SK-N-SH (cell line): ENCODE results near the gene CNFN. TPM values are rescaled to one million over a fixed set of nuclear protein-coding genes. Genes with fewer than 3 reads are reported as not detected.

Experiments
- CTCF ChIP-seq: fragments of 200-600 bp; sonication (generic); IDR thresholded peaks from 2 replicates; pipeline ENCODE4 v1.6.1; 2017; ENCODE audit warnings: antibody characterized with exemption, mild to moderate bottlenecking, moderate library complexity
- EP300 ChIP-seq, 2 experiments: IDR thresholded peaks; 2 replicates each; pipeline versions ENCODE4 v1.4.0 to v1.6.1; 2012; ENCODE audit warnings: borderline replicate concordance in 1 of 2, low read depth in 1 of 2, low read length in 1 of 2
- EZH2phosphoT487 ChIP-seq: fragments of 200-600 bp; sonication (generic); IDR thresholded peaks from 2 replicates; pipeline ENCODE4 v1.6.1; 2017; ENCODE audit warnings: low read depth, mixed run types, mild to moderate bottlenecking, antibody characterized with exemption, moderate library complexity, borderline replicate concordance
- FOSL2 ChIP-seq: IDR thresholded peaks from 2 replicates; pipeline ENCODE4 v1.4.0; 2012; ENCODE audit warnings: low read depth, mild to moderate bottlenecking, moderate library complexity, borderline replicate concordance
- FOXJ3 ChIP-seq: sonication (generic); formaldehyde crosslinking; IDR thresholded peaks from 2 replicates; pipeline ENCODE4 v1.5.1; 2020; ENCODE audit warnings: mild to moderate bottlenecking, missing genetic modification reagents
- GATA2 ChIP-seq: sonication (generic); formaldehyde crosslinking; IDR thresholded peaks from 2 replicates; pipeline ENCODE4 v1.5.0; 2020; ENCODE audit warnings: mild to moderate bottlenecking, missing genetic modification reagents
- JUND ChIP-seq: IDR thresholded peaks from 2 replicates; pipeline ENCODE4 v1.4.0; 2012
- MAX ChIP-seq: IDR thresholded peaks from 2 replicates; pipeline ENCODE4 v1.4.0; 2012; ENCODE audit warnings: low read depth
- NFIC ChIP-seq: IDR thresholded peaks from 2 replicates; pipeline ENCODE4 v1.4.0; 2012; ENCODE audit warnings: borderline replicate concordance
- PBX3 ChIP-seq: IDR thresholded peaks from 2 replicates; pipeline ENCODE4; 2012
- POLR2AphosphoS5 ChIP-seq: IDR thresholded peaks from 2 replicates; pipeline ENCODE4 v1.6.1; 2012; ENCODE audit warnings: low read depth, low read length
- REST ChIP-seq: IDR thresholded peaks from 2 replicates; pipeline ENCODE4 v1.6.1; 2012; ENCODE audit warnings: mild to moderate bottlenecking, low read depth, low read length, moderate library complexity
- RFX5 ChIP-seq: IDR thresholded peaks from 2 replicates; pipeline ENCODE4 v1.6.1; 2012; ENCODE audit warnings: mild to moderate bottlenecking, improper control_type of control experiment, low read length
- RXRA ChIP-seq: IDR thresholded peaks from 2 replicates; pipeline ENCODE4 v1.4.0; 2012; ENCODE audit warnings: low read depth, mild to moderate bottlenecking, borderline replicate concordance
- SMC3 ChIP-seq: IDR thresholded peaks from 2 replicates; pipeline ENCODE4 v1.6.1; 2012; ENCODE audit warnings: low read depth, low read length, improper control_type of control experiment
- TCF12 ChIP-seq: IDR thresholded peaks from 2 replicates; pipeline ENCODE4 v1.4.0; 2012
- USF1 ChIP-seq: IDR thresholded peaks from 2 replicates; pipeline ENCODE4 v1.4.0; 2012; ENCODE audit warnings: low read depth, borderline replicate concordance
- USF2 ChIP-seq: fragments of 150-350 bp; IDR thresholded peaks from 2 replicates; pipeline ENCODE4 v1.6.1; 2017; ENCODE audit warnings: antibody characterized with exemption, low read length, low read depth, borderline replicate concordance
- ZBTB33 ChIP-seq: IDR thresholded peaks from 2 replicates; pipeline ENCODE4 v1.4.0; 2012; ENCODE audit warnings: low read depth, borderline replicate concordance
- polyA plus RNA-seq, 3 experiments: library from polyadenylated mRNA; depleted of rRNA; stranded (reverse); fragments of >200 nt; gene quantifications; 2 replicates each; pipeline ENCODE4 v1.2.3, GENCODE V29; 2012

Gene CNFN
- polyA plus RNA-seq, 1 of the 3 experiments (the other 2 are of a cell fraction), result 4.5 TPM

GRCh38 chr19:42401365-42402303 lies 11.5 kb upstream of the CNFN start (continued):
- TF ChIP-seq REST (no peak), POLR2AphosphoS5 (peak; percentile 41; the same call in 1 of the 2 replicates), RFX5 (no peak), USF2 (no peak), USF1 (no peak), EZH2phosphoT487 (no peak), PBX3 (no peak), MAX (no peak; the same call in 1 of the 2 replicates), RXRA (no peak), FOXJ3 (no peak), FOSL2 (no peak), JUND (no peak), TCF12 (no peak), GATA2 (CRISPR knock-in tag) (no peak), SMC3 (peak; percentile 40; the same call in 1 of the 2 replicates), EP300 (IDR thresholded peaks at IDR 0.05; ENCODE audit: borderline replicate concordance in 1 of 2, low read depth in 1 of 2, low read length in 1 of 2) (no peak), NFIC (no peak), CTCF (peak; percentile 88), ZBTB33 (no peak)
